ENCODE data around the gene WDR31.

- TF ChIP-seq YY1 (tag by site-specific recombination; IDR thresholded peaks at IDR 0.05): no peak
- no peak for TF ChIP-seq REST (tag by site-specific recombination; IDR thresholded peaks at IDR 0.05)
- no peak for TF ChIP-seq ZNF768 (tag by site-specific recombination; IDR thresholded peaks at IDR 0.05)
- no peak for TF ChIP-seq CTCF (tag by site-specific recombination; IDR thresholded peaks at IDR 0.05)
- no peak for TF ChIP-seq OSR2 (tag by site-specific recombination; IDR thresholded peaks at IDR 0.05)
- TF ChIP-seq ZNF138 (tag by site-specific recombination; IDR thresholded peaks at IDR 0.05; ENCODE audit: borderline replicate concordance): no peak
- TF ChIP-seq ZNF624 (tag by site-specific recombination; IDR thresholded peaks at IDR 0.05): no peak
- TF ChIP-seq RBAK (tag by site-specific recombination; IDR thresholded peaks at IDR 0.05): no peak
- no peak for TF ChIP-seq FEZF1 (tag by site-specific recombination; IDR thresholded peaks at IDR 0.05)
- TF ChIP-seq ZNF521 (tag by site-specific recombination; IDR thresholded peaks at IDR 0.05): no peak
- no peak for TF ChIP-seq ZNF704 (tag by site-specific recombination; IDR thresholded peaks at IDR 0.05)
- no peak for TF ChIP-seq ZNF19 (tag by site-specific recombination; IDR thresholded peaks at IDR 0.05; ENCODE audit: low read depth)
Observed at GRCh38 chr9:113266174-113266573, 73.9 kb downstream of the WDR31 start.

Data from HEK293 (cell line).